WTC11 (cell line): ENCODE results near the gene SNX20. TPM values are rescaled to one million over a fixed set of nuclear protein-coding genes. Genes with fewer than 3 reads are reported as not detected.

ENCODE experiments used
- ATAC-seq: fragments of 200-7000 bp; cut with Tn5 transposase; 2 replicates; pipeline ENCODE4 v1.10.0; 2021; ENCODE audit warnings: mild to moderate bottlenecking, moderate library complexity
- CTCF ChIA-PET: fragments of 300-600 bp; sonication (Branson Sonifier 250); formaldehyde crosslinking; loops from one replicate; lab custom pipeline; 2021; ENCODE audit warnings: antibody characterized with exemption; lab: Charles Lee
- POLR2A ChIA-PET: fragments of 350-600 bp; sonication (Branson Sonifier 250); formaldehyde crosslinking; loops from one replicate; lab custom pipeline; 2021; ENCODE audit warnings: antibody characterized with exemption; lab: Charles Lee
- DNase-seq: peaks from one replicate; pipeline ENCODE4 v3.0.0; 2021; ENCODE audit warnings: low spot score
- H3K27ac Mint-ChIP-seq: 2 replicates; pipeline ENCODE4 v1.8.0; 2021; ENCODE audit warnings: mixed read lengths
- H3K27me3 Mint-ChIP-seq: 2 replicates; pipeline ENCODE4 v1.8.0; 2021; ENCODE audit warnings: low read depth, mild to moderate bottlenecking, moderate library complexity, mixed read lengths
- H3K36me3 Mint-ChIP-seq: 2 replicates; pipeline ENCODE4 v1.8.0; 2021; ENCODE audit warnings: mixed read lengths
- H3K4me1 Mint-ChIP-seq: 2 replicates; pipeline ENCODE4 v1.8.0; 2022; ENCODE audit warnings: mixed read lengths
- H3K4me3 Mint-ChIP-seq: 2 replicates; pipeline ENCODE4 v1.8.0; 2021; ENCODE audit warnings: mild to moderate bottlenecking, moderate library complexity, mixed read lengths
- H3K9me3 Mint-ChIP-seq: 2 replicates; pipeline ENCODE4 v1.8.0; 2021; ENCODE audit warnings: mixed read lengths
- ATF3 ChIP-seq: sonication (generic); formaldehyde crosslinking; conservative IDR thresholded peaks from 2 replicates; pipeline ENCODE4 v1.8.1; 2022; ENCODE audit warnings: mild to moderate bottlenecking, missing genetic modification reagents
- EMX1 ChIP-seq: fragments of 250-450 bp; sonication (Bioruptor Pico); IDR thresholded peaks from 2 replicates; pipeline ENCODE4 v1.8.0; 2021; ENCODE audit warnings: mild to moderate bottlenecking
- ESRRA ChIP-seq: sonication (generic); formaldehyde crosslinking; IDR thresholded peaks from 2 replicates; pipeline ENCODE4 v1.8.1; 2022; ENCODE audit warnings: mild to moderate bottlenecking, missing genetic modification reagents, borderline replicate concordance
- IRF1 ChIP-seq: sonication (generic); formaldehyde crosslinking; IDR thresholded peaks from 2 replicates; pipeline ENCODE4 v1.8.0; 2023; ENCODE audit warnings: missing genetic modification reagents
- JAZF1 ChIP-seq: fragments of 250-450 bp; sonication (Bioruptor Pico); IDR thresholded peaks from 2 replicates; pipeline ENCODE4 v1.9.0; 2021; ENCODE audit warnings: moderate library complexity, mild to moderate bottlenecking, inconsistent platforms
- JUN ChIP-seq: sonication (generic); formaldehyde crosslinking; IDR thresholded peaks from 2 replicates; pipeline ENCODE4 v1.8.0; 2023; ENCODE audit warnings: mild to moderate bottlenecking, missing genetic modification reagents
- MXD4 ChIP-seq: fragments of 250-450 bp; sonication (Bioruptor Pico); IDR thresholded peaks from 2 replicates; pipeline ENCODE4 v1.8.0; 2021; ENCODE audit warnings: mild to moderate bottlenecking, moderate library complexity, borderline replicate concordance
- MYBL2 ChIP-seq: sonication (generic); formaldehyde crosslinking; IDR thresholded peaks from 2 replicates; pipeline ENCODE4 v1.8.1; 2023; ENCODE audit warnings: mild to moderate bottlenecking, moderate library complexity, missing genetic modification reagents
- PRRX2 ChIP-seq: fragments of 250-450 bp; sonication (Bioruptor Pico); IDR thresholded peaks from 2 replicates; pipeline ENCODE4 v1.8.0; 2021; ENCODE audit warnings: mild to moderate bottlenecking
- SMAD4 ChIP-seq: sonication (generic); formaldehyde crosslinking; IDR thresholded peaks from 2 replicates; pipeline ENCODE4 v1.8.0; 2022; ENCODE audit warnings: mild to moderate bottlenecking, missing genetic modification reagents
- TCF7 ChIP-seq: sonication (generic); formaldehyde crosslinking; IDR thresholded peaks from 2 replicates; pipeline ENCODE4 v1.8.0; 2022; ENCODE audit warnings: mild to moderate bottlenecking, low read depth, missing genetic modification reagents, moderate library complexity
- TEAD1 ChIP-seq: sonication (generic); formaldehyde crosslinking; IDR thresholded peaks from 2 replicates; pipeline ENCODE4 v1.8.0; 2022; ENCODE audit warnings: mild to moderate bottlenecking, missing genetic modification reagents
- ZNF121 ChIP-seq: sonication (generic); formaldehyde crosslinking; IDR thresholded peaks from 2 replicates; pipeline ENCODE4 v1.8.0; 2023; ENCODE audit warnings: missing genetic modification reagents
- ZNF532 ChIP-seq: fragments of 250-450 bp; sonication (Bioruptor Pico); IDR thresholded peaks from 2 replicates; pipeline ENCODE4 v1.9.0; 2021; ENCODE audit warnings: mild to moderate bottlenecking, borderline replicate concordance
- ZNF671 ChIP-seq: fragments of 250-450 bp; sonication (Bioruptor Pico); IDR thresholded peaks from 2 replicates; pipeline ENCODE4 v1.8.0; 2021; ENCODE audit warnings: mild to moderate bottlenecking
- total RNA-seq: library from RNA; stranded (reverse); gene quantifications from 3 replicates; pipeline ENCODE4 v1.2.3, GENCODE V29; 2021
- TF ChIP-seq, protein P1 (sequence below): sonication (generic); formaldehyde crosslinking; IDR thresholded peaks from 2 replicates; pipeline ENCODE4 v1.8.0; 2022; ENCODE audit warnings: mild to moderate bottlenecking, missing genetic modification reagents
- TF ChIP-seq, protein P2 (sequence below): fragments of 250-450 bp; sonication (Bioruptor Pico); IDR thresholded peaks from 2 replicates; pipeline ENCODE4 v1.9.0; 2021; ENCODE audit warnings: mild to moderate bottlenecking
- TF ChIP-seq, protein P3 (sequence below): sonication (generic); formaldehyde crosslinking; IDR thresholded peaks from 2 replicates; pipeline ENCODE4 v1.8.1; 2022; ENCODE audit warnings: low read depth, mild to moderate bottlenecking, moderate library complexity, missing genetic modification reagents, borderline replicate concordance

SNX20 gene
- total RNA-seq, 1 experiment from 2014 or later: not detected

DNA sequence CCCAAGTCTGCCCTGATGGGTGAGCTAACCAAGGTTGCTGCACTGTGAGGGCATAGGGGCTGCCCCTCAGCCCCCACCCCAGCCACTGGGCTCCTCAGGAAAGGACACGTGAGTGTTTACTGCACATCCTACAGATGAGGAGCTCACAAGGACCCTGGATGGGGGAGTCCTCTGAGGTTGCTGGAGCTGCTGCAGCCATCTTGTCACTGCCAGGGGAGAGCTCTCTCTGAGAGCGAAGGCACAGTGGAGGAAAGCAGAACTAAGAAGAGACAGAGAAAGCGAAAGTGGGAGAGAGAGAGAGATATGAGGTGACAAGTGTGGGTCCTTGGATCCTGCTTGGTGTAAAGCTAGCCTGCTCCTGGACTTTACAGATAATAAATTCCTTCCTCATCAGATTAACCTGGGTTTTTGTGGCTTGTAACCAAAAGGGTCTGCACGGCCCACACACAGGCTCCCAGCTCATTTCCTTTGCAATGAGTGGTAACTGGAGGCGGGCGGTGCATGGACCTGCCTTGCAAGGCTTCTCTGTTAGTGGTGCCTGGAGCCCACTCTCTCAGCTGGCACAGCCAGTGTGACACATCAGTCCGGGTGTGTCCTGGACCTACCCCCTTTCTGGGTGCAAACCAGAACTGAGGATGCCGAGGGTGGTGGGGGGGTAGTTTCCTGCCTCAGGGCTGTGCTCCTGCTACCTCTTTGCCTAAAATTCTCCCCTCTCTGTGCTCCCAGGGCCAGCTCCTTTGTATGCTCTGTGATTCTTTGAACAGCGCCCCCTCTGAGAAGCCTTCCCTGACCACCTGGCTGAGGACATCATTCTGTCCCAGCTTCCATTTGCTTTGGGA is 14.2 kb downstream of the SNX20 start:
- peaks cover 16% of the 10 kb centered on the region for H3K4me1 Mint-ChIP-seq
- ChIA-PET CTCF (interaction anchor here (0.5 to 9.6 kb wide), 45 partner anchors 10 to 461 kb away, joined by 3 to 236 read pairs (median 5); partner anchors contain the start of genes CYLD, NKD1 and SNX20), POLR2A (no interaction called here)
- peaks cover 7% of the 10 kb centered on the region for H3K36me3 Mint-ChIP-seq
- DNase-seq (peak; percentile 22), ATAC-seq (peak; percentile 46)
- H3K4me3 Mint-ChIP-seq: no peak overlapping the region
- H3K27ac Mint-ChIP-seq: no peak overlapping the region
- peaks cover 5% of the 10 kb centered on the region for H3K27me3 Mint-ChIP-seq
- TF ChIP-seq, protein P1, sequence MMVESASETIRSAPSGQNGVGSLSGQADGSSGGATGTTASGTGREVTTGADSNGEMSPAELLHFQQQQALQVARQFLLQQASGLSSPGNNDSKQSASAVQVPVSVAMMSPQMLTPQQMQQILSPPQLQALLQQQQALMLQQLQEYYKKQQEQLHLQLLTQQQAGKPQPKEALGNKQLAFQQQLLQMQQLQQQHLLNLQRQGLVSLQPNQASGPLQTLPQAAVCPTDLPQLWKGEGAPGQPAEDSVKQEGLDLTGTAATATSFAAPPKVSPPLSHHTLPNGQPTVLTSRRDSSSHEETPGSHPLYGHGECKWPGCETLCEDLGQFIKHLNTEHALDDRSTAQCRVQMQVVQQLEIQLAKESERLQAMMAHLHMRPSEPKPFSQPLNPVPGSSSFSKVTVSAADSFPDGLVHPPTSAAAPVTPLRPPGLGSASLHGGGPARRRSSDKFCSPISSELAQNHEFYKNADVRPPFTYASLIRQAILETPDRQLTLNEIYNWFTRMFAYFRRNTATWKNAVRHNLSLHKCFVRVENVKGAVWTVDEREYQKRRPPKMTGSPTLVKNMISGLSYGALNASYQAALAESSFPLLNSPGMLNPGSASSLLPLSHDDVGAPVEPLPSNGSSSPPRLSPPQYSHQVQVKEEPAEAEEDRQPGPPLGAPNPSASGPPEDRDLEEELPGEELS: no peak
- TF ChIP-seq PRRX2 (CRISPR knock-in tag) (no peak), TEAD1 (no peak), ESRRA (no peak), SMAD4 (CRISPR knock-in tag) (no peak), MYBL2 (CRISPR knock-in tag) (no peak), MXD4 (CRISPR knock-in tag) (no peak), ATF3 (no peak), TCF7 (CRISPR knock-in tag) (no peak), ZNF121 (CRISPR knock-in tag) (no peak), ZNF532 (CRISPR knock-in tag) (no peak), JAZF1 (CRISPR knock-in tag) (no peak), IRF1 (CRISPR knock-in tag) (no peak), EMX1 (no peak), JUN (no peak), ZNF671 (CRISPR knock-in tag) (no peak)
- TF ChIP-seq, protein P2, sequence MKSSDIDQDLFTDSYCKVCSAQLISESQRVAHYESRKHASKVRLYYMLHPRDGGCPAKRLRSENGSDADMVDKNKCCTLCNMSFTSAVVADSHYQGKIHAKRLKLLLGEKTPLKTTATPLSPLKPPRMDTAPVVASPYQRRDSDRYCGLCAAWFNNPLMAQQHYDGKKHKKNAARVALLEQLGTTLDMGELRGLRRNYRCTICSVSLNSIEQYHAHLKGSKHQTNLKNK (CRISPR knock-in tag): no peak
- TF ChIP-seq, protein P3, sequence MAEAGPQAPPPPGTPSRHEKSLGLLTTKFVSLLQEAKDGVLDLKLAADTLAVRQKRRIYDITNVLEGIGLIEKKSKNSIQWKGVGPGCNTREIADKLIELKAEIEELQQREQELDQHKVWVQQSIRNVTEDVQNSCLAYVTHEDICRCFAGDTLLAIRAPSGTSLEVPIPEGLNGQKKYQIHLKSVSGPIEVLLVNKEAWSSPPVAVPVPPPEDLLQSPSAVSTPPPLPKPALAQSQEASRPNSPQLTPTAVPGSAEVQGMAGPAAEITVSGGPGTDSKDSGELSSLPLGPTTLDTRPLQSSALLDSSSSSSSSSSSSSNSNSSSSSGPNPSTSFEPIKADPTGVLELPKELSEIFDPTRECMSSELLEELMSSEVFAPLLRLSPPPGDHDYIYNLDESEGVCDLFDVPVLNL (CRISPR knock-in tag): no peak
- peaks cover 24% of the 10 kb centered on the region for H3K9me3 Mint-ChIP-seq
